Hematopoietic multipotent progenitor cell treated with erythropoietin and hydrocortisone succinate and interleukin-3 and kit ligand, for 8 days (in vitro differentiated cells): ENCODE measurements around the gene ESD.
"Not testable (repeated sequence)": the region's sequence is repeated elsewhere in the genome, so short reads cannot be mapped to it uniquely, and the experiment has no call there.

Experiments used
- DNase-seq: peaks from one replicate; pipeline ENCODE4 v3.0.0-alpha.2; 2015

The ESD gene

GRCh38 chr13:46783504-46783903 is 13.5 kb downstream of the ESD start:
- DNase-seq, result no peak

- no peak for DNase-seq
Observed at GRCh38 chr13:46782691-46783090, 14.3 kb downstream of the ESD start.

- DNase-seq, result no peak
Observed at GRCh38 chr13:46782066-46782465, 14.9 kb downstream of the ESD start.

- no peak for DNase-seq
Observed at GRCh38 chr13:46778890-46779289, 18.1 kb downstream of the ESD start.

GRCh38 chr13:46778095-46778494 is 18.9 kb downstream of the ESD start:
- DNase-seq, result no peak

- DNase-seq, result no peak
Observed at GRCh38 chr13:46775385-46776107, 21.4 kb downstream of the ESD start.

- DNase-seq, result no peak
Observed at GRCh38 chr13:46773541-46773940, 23.4 kb downstream of the ESD start.

GRCh38 chr13:46771693-46772092 is 25.3 kb downstream of the ESD start:
- DNase-seq, result no peak

GRCh38 chr13:46769925-46770324 is 27.0 kb downstream of the ESD start:
- not testable (repeated sequence) for DNase-seq

- no peak for DNase-seq
Observed at GRCh38 chr13:46761866-46762265, 35.1 kb downstream of the ESD start.

- no peak for DNase-seq
Observed at GRCh38 chr13:46761174-46761573, 35.8 kb downstream of the ESD start.

- no peak for DNase-seq
Observed at GRCh38 chr13:46759846-46760245, 37.1 kb downstream of the ESD start.

- no peak for DNase-seq
Observed at GRCh38 chr13:46757640-46758039, 39.3 kb downstream of the ESD start.

GRCh38 chr13:46756977-46757376 is 40.0 kb downstream of the ESD start:
- DNase-seq, result no peak

GRCh38 chr13:46755508-46755907 is 41.5 kb downstream of the ESD start:
- DNase-seq, result not testable (repeated sequence)

- no peak for DNase-seq
Observed at GRCh38 chr13:46754812-46755211, 42.1 kb downstream of the ESD start.

- DNase-seq, result no peak
Observed at GRCh38 chr13:46753917-46754316, 43.0 kb downstream of the ESD start.

GRCh38 chr13:46753137-46753536 is 43.8 kb downstream of the ESD start:
- no peak for DNase-seq

- peak; percentile 36 for DNase-seq
Observed at GRCh38 chr13:46751811-46752635, 44.9 kb downstream of the ESD start.

- no peak for DNase-seq
Observed at GRCh38 chr13:46749951-46750350, 47.0 kb downstream of the ESD start.

GRCh38 chr13:46748300-46748699 is 48.7 kb downstream of the ESD start:
- no peak for DNase-seq

- DNase-seq, result no peak
Observed at GRCh38 chr13:46747031-46747820, 49.7 kb downstream of the ESD start.

GRCh38 chr13:46745706-46746105 is 51.3 kb downstream of the ESD start:
- no peak for DNase-seq

GRCh38 chr13:46745062-46745461 is 51.9 kb downstream of the ESD start:
- DNase-seq, result no peak
